ENCODE measurements around the gene PLAA.

PLAA gene

DNA sequence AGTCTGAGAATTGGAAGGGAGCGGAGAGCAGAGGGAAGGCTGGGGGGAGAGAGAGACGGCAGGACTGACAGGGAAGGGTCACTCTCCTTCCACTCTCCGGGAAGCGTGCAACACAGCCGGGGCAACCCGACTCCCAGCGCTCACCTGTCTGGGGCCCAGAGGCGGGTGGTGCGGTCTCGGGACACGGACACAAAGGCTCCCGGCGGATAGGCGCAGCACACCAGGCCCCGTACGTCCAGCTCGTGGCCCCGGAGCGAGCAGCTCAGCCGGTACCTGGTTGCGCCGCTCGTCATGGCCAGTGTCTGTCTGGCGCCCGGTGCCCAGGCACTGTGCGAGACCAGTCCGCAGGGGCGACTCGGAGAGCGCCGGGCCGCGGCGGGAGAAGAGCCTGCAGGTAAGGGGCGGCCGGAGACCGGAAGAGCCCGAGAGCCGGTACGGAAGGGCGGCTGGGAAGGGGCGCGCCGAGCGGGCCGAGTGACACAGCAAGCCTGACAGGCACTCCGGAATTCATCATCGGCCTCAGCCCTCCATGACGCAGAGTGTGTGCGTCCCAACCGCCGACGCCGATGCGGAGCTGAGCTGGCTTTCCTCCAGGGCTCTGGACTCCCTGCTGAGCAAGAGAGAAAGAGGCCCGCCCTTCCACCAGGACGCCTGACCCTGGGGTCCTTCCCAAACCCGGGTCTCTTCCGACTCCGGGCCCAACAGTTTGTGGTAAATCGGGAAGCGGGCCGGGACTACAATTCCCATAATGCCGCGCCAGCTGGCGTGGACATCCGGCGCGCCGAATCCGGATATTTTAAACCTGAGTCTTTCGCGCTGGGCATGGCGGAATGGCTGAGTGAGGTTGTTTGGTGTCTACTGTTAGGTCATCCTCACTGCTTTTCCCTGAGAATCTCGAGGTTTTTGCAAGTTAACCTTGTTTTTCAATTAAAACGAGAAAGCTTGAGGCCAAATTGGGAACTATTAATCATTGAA, at the start of gene PLAA:
TSS of gene PLAA (minus strand) at position 490 of the 975 bp plus-strand sequence. CDS start at position 293, 197 bp downstream.
- peak; percentile 68 to 74 (median 72) for DNase-seq

GRCh38 chr9:26995810-26996209, 48.8 kb upstream of the PLAA start:
- no peak for DNase-seq

- DNase-seq: no peak
Measured at GRCh38 chr9:26983340-26983739, 36.3 kb upstream of the PLAA start.

DNA sequence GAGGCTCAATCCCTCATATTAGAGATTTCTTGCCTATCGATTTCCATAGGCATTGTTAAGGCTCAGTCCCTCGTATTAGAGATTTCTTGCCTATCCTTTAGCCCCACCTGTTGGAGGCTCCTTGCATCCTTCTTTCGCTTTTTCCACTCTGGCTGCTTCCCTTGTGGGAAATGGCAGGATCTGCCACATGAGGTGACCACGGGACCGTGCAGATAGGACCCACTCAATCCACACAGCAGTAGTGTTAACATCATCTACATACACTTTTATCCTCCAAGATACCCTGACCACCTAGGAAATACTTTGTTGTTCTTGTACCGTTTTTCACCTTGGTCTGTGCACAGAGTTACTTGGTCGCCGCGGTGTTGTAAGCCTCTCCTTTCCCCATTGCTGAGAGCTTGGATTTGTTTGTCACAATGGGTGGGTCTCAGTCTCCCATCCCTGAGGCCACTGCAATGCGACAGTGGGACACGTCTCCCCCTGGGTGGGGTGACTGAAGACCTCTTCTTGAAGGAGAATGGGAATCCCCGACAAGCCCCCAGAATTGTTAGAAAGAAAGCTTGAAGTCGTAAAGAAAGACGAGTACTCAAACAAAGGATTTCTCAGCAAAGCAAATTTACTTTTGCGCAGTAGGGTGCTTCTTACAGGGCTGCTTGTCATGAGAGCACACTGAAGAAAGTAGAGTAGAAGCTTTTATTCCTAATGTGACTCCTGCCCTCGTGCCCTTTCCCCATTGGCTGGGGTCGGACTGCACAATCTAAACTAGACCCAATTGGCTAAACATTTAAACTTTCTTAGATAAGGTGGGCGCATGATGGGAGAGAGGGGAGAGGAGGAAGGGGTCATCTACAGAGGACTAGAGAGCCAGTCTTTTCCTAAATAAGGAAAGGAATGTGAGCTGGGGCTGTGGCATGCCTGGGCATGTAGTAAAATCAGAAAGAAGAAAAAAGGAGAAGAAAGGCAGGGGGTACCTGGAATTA, 29.0 kb upstream of the PLAA start:
- no peak for DNase-seq

DNA sequence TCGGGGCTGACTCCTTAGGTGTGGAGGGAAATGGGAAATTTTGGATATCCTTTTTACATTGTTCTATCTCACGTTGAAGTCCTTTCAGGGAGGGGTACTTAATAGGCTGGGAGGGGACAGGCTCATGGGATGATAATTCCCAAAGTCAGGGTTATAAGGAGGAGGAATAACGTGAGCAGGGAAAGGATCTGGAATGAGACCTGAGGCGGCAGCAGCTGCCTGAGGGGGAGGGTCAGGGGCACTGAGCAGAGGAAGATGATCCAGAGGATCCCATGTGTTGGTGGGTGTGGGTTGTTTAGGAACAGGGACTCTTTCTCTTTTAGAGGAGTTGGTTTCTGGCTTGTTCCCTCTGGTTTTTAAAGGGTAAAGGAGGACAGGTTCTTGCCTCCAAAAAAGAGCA, 27.9 kb upstream of the PLAA start:
- no peak for DNase-seq

DNA sequence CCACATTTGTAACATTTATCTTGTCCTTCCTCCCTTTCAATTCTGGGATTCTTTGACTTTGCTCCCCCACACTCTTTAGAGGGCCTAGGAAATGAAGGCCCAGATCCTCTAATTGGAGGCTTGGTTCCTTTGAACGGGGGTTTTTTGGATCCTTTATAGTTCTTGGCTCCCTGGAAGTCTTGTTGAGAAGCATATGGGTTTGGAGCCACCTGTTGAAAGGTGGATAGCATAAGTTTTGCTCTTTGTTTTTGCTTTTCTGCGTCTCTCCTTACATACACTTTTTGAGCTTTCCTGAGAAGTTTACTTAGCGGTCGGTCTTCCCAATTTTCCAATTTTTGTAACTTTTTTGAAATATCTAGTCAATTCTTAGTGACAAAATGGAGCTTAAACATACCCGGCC, 26.9 kb upstream of the PLAA start:
- DNase-seq: no peak

GRCh38 chr9:26971721-26972120, 24.7 kb upstream of the PLAA start:
- no peak for DNase-seq

GRCh38 chr9:26956860-26957233, 9.8 kb upstream of the PLAA start:
- DNase-seq: no peak

GRCh38 chr9:26955921-26956859, 9.1 kb upstream of the PLAA start, which contains the start of gene IFT74:
Gene IFT74 (plus strand): TSS chr9:26956412. CDS start chr9:26961968, 5,556 bp downstream.
- peak; percentile 78 to 91 (median 86) for DNase-seq

- no peak for DNase-seq
Measured at GRCh38 chr9:26955222-26955903, 8.3 kb upstream of the PLAA start.

GRCh38 chr9:26954050-26954508, 7.0 kb upstream of the PLAA start:
- no peak for DNase-seq

GRCh38 chr9:26951794-26952193, 4.8 kb upstream of the PLAA start:
- no peak for DNase-seq

GRCh38 chr9:26950521-26950920, 3.5 kb upstream of the PLAA start:
- no peak for DNase-seq

DNA sequence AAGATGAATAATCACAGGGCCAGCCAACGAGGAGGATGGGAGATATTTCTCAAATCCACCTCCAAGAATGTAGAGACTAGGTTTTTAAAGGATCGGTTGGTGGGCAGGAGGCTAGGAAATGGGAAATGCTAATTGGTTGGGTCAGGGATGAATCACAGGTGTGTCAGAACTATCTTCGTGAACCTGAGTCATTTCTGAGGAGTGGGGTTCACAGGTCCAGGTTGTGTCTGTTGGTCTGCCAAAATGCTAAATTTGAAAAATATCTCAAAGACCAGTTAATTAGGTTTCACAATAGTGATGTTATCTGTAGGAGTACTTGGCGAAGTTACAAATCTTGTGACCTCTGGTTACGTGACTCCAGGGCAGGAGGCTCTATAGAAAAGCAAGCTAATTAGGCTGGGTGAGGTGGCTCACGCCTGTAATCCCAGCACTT, 2.6 kb upstream of the PLAA start:
- DNase-seq: no peak

- DNase-seq: peak in 2 of 4 experiments; percentile 4
Measured at GRCh38 chr9:26947736-26948135, 694 bp upstream of the PLAA start.

GRCh38 chr9:26945591-26945990, 1.5 kb downstream of the PLAA start:
- no peak for DNase-seq

GRCh38 chr9:26940779-26941178, 6.3 kb downstream of the PLAA start:
- DNase-seq: no peak

DNA sequence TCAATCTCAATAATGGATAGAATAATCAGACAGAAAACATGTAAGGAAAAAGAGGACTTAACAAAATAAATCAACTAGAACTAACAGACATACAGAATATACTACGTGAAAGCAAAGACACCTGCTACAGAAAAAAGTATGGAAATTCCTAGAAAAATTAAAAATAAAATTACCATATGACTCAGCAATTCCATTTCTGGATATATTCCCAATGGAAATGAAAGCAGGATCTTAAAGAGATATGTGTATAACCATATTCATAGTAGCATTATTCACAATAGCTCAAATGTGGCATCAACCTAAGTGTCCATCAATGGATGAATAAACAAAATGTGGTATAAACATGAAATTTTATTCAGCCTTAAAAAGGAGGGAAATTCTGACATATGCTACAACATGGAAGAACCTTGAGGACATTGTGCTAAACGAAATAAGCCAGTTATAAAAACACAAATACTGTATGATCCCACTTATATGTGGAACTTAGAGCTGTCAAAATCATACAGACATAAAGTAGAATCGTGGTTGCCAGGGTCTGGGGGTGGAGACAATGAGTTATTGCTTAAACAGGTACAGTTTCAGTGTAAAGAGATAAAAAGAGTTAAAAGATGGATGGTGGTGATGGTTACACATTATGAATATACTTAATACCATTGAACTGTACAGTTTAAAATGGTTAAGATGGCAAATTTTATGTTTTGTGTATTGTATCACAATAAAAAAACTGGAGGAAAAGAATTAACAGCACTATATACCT, 6.9 kb downstream of the PLAA start:
- no peak for DNase-seq

DNA sequence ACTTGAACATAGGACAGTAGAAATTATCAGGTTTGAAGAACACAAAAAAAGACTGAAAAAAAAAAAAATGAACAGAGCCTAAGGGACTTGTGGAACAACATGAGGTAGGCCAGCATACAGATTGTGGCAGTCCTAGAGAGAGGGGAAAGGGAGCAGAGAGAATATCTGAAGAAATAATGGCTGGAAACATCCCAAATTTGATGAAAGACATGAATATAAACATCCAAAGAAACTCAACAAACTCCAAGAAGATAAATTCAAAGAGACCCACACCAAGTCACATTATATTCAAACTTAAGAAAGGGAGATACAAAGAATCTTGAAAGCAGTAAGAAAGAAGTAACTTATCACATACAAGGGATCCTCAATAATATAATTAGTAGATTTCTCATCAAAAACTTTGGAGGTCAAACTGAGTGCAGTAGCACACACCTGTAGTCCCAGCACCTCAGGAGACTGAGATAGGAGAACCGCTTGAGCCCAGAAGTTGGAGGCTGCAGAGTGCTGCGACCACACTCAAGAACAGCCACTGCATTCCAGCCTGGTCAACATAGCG, 9.1 kb downstream of the PLAA start:
- no peak for DNase-seq

- DNase-seq: no peak
Measured at GRCh38 chr9:26935847-26936246, 11.2 kb downstream of the PLAA start.
